Hepatocyte (in vitro differentiated cells): ENCODE measurements around the gene GNAS.

Source experiments
- CTCF ChIP-seq: fragments of 200-600 bp; sonication (generic); IDR thresholded peaks from 2 replicates; pipeline ENCODE4 v1.5.1; 2016; ENCODE audit warnings: antibody characterized with exemption, mild to moderate bottlenecking; ENCODE audit not compliant: poor library complexity
- EZH2 ChIP-seq: fragments of 200-600 bp; sonication (generic); IDR thresholded peaks from 2 replicates; pipeline ENCODE4 v1.6.1; 2016; ENCODE audit warnings: antibody characterized with exemption, mild to moderate bottlenecking, borderline replicate concordance

- no peak for TF ChIP-seq CTCF
- no peak for TF ChIP-seq EZH2
Measured at GRCh38 chr20:58891718-58892140, 39.2 kb downstream of the GNAS start.
